ENCODE measurements around the gene PRELP.

The PRELP gene

GRCh38 chr1:203527013-203527412 is 51.4 kb downstream of the PRELP start:
- no peak for DNase-seq

DNA sequence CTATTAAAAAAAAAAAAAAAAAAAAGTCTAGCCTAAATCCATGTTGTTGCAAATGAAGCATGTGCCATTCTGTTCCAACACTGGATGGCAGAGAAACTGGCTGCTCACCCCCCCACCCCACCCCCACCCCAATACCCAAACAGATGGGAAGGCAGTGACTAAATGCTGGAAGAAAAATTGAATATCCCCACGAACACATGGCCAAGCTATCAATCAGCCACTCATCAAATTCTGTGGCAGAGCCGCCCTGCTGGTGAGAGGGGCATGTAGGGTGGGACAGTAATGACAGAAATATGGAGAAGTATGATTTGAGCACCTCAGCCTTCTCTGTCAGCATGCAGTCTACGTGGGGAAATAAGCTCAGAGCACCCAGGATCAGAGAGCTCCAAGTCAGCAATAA is 52.5 kb downstream of the PRELP start:
- DNase-seq = no peak

- no peak for DNase-seq
Measured at GRCh38 chr1:203528976-203529835, 53.6 kb downstream of the PRELP start.

DNA sequence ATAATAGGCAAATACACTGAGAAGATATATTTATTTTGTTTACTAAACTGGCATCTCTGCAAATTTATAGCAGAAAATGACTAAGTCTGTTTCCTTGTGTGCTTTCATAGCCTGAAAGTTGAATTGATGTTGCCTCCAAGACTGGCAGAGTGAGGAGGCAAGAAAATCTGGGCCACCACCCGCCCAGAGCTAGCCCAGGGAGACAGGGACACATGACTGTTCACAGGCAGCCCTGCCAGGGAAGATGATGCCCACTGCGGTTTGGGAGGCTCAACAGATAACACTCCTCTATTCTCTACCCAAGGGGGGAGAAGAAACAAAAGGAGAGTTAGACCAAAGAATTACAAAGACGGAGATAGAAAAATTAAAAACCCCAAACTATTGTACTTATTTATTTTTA is 55.5 kb downstream of the PRELP start:
- DNase-seq = no peak

DNA sequence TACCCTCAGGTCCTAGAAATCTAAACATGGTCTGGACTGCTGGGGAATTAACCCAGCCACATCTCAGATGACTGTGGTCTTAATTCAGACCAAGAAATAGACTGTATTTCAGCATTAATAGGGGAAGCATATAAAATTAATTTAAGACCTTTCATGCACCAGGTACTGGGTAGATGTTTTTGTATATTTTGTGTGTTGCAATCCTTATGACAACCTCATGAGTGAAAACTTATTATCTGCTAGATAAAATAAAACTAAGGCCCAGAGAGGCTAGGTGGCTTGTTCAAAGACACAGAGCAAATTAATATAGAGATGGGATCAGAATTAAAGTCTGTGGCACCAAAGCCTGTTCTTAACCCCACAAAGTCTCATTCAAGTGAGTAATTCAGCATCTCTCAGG is 58.4 kb downstream of the PRELP start:
- no peak for DNase-seq

DNA sequence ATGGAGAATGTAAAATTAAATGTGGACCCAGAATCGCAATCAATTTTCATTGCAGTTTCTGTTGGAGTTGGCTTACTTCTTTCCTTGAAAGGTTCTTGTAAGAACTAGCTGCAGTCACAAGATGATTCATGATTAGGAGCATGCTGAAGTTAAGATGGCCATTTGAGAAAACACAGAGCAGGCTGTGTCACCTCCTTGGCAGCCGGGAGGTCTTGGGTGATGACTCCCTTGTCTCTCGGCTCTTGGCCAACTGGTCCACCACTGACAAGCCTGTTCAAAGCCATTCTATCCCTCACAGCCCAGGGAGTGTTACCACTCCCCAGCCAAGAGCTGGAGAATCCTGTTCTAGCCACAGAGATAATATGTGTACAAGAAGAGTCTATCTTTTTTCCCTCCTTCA is 58.9 kb downstream of the PRELP start:
- no peak for DNase-seq

DNA sequence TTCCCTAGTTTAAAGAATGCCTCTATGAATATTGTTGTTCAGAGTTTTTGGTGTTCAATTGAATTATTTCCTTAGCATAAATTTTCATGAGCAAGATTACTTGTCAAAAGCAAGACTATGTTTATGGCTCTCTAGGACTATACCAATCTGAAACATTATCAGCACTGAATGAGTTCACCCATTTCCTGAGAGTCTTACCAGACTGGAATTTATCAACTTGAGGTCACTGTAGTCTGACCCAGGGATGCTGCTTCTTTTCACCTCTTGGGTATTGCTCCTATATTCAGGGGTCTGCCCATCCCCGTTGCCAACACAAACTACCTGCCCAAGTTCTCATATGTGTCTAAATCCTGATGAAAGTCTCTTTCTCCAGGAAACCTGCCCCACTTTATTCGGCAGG is 61.0 kb downstream of the PRELP start:
- no peak for DNase-seq

DNA sequence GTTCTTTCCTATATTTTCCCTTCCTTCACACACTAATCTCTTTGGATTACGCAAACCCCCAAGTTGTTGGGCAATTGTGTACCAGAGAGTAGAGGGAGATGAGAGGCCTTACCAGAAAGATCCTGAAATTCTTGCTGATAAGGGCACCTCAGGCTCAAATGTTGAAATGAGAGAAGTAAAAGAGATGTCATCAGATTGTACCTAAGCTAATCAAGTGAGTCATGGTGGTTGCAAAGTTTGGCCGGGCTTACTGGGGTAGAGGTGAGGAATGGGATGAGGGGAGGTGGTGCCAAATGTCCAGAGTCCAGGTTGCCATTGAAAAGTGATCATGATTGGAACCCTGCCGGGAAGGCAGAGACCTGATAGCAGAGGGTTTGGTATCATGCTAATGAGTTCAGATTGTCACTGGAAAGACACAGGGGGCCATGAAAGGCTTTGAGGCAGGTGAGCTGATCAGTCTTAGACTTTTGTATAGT is 61.4 kb downstream of the PRELP start:
- no peak for DNase-seq

DNA sequence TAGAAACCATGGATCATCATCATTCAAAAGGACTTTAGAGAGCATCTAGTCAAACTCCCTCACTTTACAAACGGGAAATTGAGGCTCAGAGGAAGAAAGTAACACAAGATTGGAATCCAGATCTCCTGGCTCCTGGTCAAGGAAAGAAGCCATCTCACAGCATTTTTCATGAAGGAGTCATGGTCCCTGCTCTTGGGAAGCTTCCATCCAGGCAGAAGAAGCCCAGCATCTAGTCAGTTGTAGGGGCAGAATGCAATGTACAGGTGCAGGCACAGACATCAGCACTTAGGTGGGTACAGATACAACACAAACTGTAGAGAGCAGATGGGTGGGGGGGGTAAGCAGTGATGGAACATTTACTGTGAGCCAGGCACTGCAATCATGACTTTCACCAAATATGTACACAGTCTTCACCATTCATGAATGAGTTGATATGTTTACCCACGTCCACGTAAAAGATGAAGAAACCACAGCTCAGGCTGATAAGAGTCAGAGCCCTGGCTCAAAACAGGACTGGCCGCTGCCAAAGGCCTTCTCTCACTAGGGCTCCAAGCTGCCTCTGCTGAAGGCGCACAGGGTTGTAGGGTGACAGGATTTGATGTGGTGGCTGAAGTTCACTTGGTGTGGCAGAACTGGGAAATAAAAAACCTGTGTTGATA is 62.3 kb downstream of the PRELP start:
- DNase-seq = no peak

GRCh38 chr1:203538726-203539125 is 63.1 kb downstream of the PRELP start:
- no peak for DNase-seq

DNA sequence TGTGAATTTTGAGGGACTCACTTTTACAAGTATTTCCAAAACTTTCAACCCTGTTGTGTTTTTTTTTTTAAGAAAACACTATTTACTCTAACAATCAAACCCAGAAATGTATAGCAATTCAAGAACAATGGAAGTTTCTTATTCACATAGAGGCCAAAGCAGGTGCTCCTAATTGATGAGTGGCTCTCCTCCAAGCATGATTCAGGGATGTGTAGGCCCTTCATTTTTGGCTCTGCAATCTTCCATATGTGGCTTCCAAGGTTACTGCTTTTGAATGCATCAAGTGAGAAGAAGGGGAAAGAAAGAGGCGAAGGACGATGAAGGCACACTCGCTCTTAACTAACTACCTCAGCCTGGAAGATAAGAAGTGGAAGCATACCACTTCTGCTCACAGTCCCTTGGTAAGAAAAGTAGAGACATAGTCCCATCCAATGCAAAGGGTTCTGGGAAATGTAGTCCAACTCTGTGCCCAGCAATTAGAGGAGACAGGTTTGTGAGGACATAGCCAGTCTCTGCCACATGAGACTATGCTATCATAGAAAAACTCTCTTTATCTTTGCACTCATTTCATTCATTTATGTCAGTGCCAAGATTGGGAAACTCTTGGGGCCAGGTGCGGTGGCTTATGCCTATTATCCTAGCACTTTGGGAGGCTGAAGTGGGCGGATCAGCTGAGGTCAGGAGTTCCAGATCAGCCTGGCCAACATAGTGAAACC is 64.4 kb downstream of the PRELP start:
- DNase-seq = no peak
